NCI-H446 (cell line): ENCODE results near the gene YJEFN3.

Experiments used
- DNase-seq, 2 experiments: peaks; one replicate each; lab custom pipeline; 2025; lab: John Stamatoyannopoulos, UW

The YJEFN3 gene

DNA sequence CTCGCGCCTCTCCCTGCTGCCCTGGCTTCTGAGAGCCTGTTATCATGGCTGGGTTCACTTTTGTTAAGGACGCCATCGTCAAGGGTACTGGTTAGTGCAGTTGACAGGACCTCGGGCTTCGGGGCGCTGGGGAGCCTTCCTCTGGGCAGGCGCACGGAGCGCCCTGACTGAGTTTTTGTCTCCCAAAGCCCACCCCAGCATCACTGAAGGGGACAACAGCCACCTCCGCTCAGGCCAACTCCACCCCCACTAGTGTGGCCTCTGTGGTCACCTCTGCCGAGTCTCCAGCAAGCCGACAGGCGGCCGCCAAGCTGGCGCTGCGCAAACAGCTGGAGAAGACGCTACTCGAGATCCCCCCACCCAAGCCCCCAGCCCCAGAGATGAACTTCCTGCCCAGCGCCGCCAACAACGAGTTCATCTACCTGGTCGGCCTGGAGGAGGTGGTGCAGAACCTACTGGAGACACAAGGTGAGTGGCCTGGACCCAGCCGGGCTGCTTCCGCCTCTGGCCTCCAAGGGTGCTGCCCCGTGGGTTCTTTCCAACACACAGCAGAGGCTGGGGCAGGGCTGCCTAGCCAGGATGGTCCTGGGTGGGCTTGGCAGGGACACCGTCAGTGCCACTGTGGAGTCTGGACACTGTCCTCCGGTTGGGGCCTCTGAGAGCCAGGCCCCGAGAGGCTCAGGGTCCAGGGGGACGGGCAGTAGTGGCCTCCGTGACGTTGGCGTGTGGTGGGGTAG lies 30.3 kb upstream of the YJEFN3 start:
- no peak for DNase-seq

DNA sequence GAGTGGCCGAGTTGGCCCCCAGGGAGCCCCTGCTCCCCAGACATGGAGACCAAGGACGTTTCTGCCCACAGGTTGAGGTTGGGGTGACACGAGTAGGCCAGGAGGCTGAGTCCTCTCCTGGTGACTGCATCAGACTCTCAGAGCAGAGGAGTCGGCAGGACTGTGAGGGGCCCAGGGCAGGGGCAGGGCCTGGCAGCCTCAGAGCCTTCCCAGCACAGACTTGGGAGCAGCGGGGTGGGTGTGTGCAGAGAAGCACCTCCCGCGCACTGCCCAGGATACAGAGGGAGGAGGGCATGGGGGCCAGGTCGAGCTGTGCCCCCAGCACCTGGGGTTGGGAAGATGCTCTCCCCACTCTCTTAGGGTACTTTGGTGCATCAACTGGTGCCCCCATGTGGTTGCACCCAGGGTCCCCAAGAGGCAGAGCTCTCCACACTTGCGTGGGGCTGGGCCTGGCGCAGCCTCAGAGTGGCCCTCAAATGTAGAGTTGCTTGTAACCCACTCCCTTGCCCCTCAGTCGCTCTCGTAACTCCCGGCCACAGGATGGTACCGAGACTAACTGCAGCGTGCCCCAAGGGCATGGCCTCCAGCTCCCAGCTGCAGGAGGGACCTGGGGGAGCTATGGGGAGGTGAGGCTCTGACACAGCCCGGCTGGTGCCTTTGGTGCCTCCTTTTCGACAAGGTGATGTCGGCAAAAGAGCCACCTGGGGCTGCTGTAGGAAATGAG lies 29.3 kb upstream of the YJEFN3 start:
- DNase-seq: no peak

DNA sequence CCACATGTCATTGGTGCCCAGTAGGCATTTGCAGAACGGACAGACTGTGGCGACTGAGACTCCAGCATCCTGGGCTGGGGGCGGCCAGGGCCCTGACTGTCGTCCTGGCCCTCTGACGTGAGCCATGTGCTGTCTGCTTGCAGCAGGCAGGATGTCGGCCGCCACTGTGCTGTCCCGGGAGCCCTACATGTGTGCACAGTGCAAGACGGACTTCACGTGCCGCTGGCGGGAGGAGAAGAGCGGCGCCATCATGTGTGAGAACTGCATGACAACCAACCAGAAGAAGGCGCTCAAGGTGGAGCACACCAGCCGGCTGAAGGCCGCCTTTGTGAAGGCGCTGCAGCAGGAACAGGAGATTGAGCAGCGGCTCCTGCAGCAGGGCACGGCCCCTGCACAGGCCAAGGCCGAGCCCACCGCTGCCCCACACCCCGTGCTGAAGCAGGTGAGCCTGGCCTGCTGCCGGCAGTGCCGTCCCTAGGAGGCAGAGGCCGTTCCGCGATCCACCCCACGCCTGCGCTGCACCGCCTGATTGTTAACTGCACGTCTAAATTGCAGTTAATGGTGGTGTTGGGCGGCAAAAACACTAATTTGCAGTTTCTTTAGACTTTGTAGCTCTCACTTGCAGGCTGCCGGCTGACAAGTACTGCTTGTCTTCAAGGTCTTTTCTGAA lies 27.6 kb upstream of the YJEFN3 start:
- DNase-seq: no peak

DNA sequence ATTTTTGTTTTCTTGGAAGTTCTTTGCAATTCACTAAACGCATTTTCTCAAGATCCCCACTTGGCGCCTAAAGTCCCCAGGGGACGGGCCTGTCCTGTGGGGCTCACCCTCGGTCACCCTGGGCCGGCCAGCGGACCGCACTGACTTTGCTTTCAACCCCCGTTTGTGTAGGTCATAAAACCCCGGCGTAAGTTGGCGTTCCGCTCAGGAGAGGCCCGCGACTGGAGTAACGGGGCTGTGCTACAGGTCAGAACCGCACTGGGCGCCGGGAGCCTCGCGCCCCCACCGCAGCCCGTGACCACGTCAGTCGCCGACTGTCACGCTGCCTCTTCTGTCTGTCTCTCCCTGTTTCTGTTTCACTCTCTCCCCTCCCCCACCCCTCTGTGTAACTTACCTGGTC lies 26.9 kb upstream of the YJEFN3 start:
- no peak for DNase-seq

- DNase-seq: no peak
Measured at GRCh38 chr19:19502281-19502680, 26.4 kb upstream of the YJEFN3 start.

DNA sequence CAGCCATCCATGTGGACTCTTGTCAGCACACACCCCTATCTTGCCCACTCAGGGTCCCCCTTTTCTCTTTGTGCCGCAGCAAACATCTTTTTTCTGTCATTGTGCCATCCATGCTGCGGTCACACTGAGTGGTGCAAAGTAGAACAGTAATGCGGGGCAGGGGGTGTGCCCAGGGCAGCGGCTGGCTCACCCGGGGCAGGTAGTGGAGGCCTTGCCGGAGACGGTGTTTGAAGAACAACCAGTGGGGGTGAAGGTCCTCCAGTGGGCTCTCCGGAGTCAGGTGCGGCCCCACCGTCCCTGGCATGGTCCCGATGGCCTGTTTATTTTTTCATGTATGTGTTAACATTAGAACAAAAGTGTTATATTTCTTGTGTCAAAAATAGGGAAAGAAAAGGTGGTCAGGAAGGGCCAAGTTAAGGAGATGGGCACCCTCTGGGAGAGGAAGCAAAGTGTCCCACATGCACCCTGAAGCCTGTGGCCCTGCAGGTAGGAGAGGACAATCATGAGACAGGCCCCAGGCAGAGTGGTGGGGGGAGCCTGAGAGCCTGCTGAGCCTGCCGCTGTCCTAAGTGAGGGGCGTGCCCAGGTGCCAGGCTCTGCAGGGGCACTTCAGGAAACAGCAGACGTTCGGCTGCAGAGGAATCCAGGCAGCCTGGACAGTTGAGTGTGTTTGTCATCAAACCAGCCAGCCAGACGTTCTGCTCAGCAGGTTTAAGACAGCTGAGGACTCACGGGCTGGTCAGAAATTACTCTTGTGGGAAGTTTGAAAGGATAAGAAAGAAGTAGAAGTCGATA lies 25.7 kb upstream of the YJEFN3 start:
- DNase-seq: no peak

GRCh38 chr19:19504754-19505668 lies 23.7 kb upstream of the YJEFN3 start:
- DNase-seq: no peak

- DNase-seq: no peak
Measured at GRCh38 chr19:19505669-19506326, 22.9 kb upstream of the YJEFN3 start.

GRCh38 chr19:19506592-19506991 lies 22.1 kb upstream of the YJEFN3 start:
- DNase-seq: no peak

- DNase-seq: no peak
Measured at GRCh38 chr19:19507354-19507753, 21.4 kb upstream of the YJEFN3 start.

GRCh38 chr19:19508217-19508616 lies 20.5 kb upstream of the YJEFN3 start:
- DNase-seq: no peak

- no peak for DNase-seq
Measured at GRCh38 chr19:19510432-19510831, 18.3 kb upstream of the YJEFN3 start.

DNA sequence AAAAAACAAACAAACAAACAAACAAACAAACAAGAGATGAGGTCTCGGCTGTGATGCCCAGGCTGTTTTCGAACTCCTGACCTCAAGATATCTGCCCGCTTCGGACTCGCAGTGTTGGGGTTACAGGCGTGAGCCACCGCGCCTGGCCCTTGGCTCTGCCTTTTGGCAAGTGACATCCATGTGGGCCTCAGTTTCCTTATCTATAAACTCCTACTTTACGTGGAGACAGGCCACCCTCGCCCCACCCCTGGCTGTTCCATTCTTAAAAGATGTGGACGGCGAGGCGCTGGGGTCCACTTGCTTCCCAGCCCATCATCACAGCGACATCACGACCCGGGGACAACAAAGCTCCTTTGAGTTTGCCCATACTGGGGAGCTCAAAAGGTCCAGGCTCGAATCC lies 15.0 kb upstream of the YJEFN3 start:
- no peak for DNase-seq

DNA sequence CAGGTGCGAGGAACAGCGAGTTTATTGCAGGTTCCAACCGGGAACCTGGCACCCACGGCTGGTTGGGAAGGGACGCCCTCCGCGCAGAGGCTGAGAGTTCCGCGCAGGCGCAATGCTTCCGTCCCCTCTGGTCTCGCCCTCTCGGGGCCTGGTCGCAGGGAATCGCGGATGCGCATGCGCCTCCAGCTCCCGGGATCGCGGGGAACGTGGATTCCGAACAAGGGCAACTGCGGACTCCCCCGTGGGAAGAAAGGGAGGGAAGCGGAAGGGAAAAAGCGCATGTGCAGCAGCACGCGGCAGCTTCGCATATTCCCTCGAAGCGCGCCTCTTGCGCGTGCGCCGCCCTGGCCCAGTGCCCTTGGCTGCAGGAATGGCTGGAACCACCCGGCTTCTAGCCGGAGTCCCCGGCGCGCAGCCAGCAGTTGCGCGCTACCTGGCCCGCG lies 14.5 kb upstream of the YJEFN3 start:
- DNase-seq: no peak

DNA sequence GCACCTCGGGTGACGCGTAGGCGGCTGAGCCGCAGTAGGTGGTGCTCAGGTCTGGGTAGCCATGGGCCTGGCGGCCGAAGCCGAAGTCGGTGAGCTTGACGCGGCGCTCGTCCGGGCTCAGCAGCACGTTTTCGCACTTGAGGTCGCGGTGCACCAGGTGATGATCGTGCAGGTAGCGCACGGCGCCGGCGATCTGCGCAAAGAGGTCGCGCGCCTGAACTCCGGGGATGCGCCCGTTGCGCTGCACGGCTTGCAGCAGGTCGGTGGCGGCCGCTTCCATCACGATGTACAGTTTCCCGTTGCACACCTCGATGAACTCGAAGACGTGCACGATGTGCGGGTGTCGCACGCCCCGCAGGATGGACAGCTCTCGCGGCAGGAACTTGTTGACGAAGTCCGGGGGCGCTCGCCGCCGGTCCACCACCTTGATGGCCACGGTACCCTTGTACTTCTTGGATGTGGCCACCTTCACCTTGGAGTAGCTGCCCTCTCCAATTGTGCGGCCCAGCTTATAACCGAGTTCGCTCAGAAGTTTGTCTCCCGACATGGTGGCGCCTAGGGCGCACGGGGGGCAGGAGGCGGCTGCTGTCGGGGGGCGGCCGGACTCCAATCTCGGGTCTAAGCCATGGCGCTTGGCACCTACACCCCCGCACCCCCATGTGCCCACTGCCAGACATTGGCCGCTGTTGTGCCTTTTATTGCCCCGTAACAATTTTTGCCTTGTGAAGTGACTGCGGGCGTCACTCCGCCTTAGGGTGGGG lies 13.7 kb upstream of the YJEFN3 start, which contains the start of gene TSSK6:
TSSK6 (minus strand) TSS at position 668 of the 761 bp plus-strand sequence; CDS start at position 547, 121 bp downstream.
- no peak for DNase-seq

GRCh38 chr19:19515642-19516519 lies 12.8 kb upstream of the YJEFN3 start, which contains the start of gene NDUFA13:
NDUFA13 (plus strand) TSS chr19:19516225; CDS start chr19:19516239, 14 bp downstream.
- peak; percentile 92 to 96 for DNase-seq

DNA sequence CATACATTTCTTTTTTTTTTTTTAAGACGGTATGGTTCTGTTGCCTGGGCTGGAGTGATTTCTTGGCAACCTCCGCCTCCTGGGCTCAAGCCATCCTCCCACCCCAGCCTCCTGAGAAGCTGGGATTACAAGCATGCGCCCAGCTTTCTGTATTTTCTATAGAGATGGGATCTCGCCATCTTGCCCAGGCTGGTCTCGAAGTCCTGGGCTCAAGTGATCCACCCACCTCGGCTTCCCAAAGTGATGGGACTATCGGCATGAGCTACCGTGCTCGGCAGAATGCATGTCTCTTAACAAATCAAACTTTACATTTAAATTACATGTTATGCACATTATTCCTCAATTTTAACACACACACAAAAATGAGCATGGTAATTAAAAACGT lies 11.5 kb upstream of the YJEFN3 start:
- DNase-seq: no peak

DNA sequence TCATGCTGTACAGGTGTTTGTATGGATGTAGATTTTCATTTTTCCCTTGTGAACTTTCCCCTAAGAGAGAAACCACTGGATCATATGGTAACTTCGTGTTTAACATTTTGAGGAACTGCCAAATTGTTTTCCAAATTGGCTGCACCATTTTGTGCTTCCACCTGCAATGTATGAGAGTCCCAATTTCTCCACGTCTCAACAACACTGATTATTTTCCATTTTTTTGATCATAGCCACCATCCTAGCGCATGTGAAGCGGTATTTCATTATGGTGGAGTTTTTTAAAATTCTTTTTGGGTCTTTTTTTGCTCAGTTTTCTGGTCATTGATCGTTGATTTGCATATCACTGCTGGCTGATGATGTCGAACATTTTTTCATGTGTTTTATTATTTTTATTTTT lies 7.7 kb upstream of the YJEFN3 start:
- no peak for DNase-seq

DNA sequence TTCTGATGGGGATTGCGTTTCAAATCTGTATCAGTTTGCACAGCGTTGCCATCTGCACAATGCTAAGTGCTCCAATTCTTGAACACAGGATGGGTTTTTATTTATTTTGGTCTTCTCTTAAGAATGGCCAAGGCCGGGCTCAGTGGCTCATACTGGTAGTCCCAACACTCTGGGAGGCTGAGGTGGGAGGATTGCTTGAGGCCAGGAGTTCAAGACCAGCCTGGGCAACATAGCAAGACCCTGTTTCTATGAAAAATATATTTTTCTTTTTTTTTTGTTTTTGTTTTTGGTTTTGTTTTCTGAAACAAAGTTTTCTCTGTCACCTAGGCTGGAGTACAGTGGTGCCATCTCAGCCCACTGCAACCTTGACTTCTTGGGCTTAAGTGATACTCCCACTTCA lies 5.5 kb upstream of the YJEFN3 start:
- DNase-seq: no peak
